Hepatocyte (in vitro differentiated cells): ENCODE results near the gene RRP9. TPM values are rescaled to one million over a fixed set of nuclear protein-coding genes. Genes with fewer than 3 reads are reported as not detected.

Experiments used
- DNase-seq: peaks from one replicate; pipeline ENCODE4 v3.0.0-alpha.2; 2016; ENCODE audit warnings: low spot score
- H2AFZ ChIP-seq: fragments of 200-600 bp; sonication (generic); 2 replicates; pipeline ENCODE4 v1.6.0; 2016; ENCODE audit warnings: antibody characterized with exemption, mild to moderate bottlenecking
- H3K27ac ChIP-seq: fragments of 200-600 bp; sonication (generic); 2 replicates; pipeline ENCODE4 v1.5.1; 2016; ENCODE audit warnings: mild to moderate bottlenecking
- H3K27me3 ChIP-seq: fragments of 200-600 bp; sonication (generic); 2 replicates; pipeline ENCODE4 v1.6.1; 2016
- H3K36me3 ChIP-seq: fragments of 200-600 bp; sonication (generic); replicated peaks from 2 replicates; pipeline ENCODE4 v1.5.1; 2016; ENCODE audit warnings: low read depth; ENCODE audit not compliant: insufficient read depth
- H3K4me1 ChIP-seq: fragments of 200-600 bp; sonication (generic); 2 replicates; pipeline ENCODE4 v1.5.1; 2016; ENCODE audit warnings: mild to moderate bottlenecking, moderate library complexity; ENCODE audit not compliant: insufficient read depth
- H3K4me2 ChIP-seq: fragments of 200-600 bp; sonication (generic); 2 replicates; pipeline ENCODE4 v1.6.0; 2016
- H3K4me3 ChIP-seq: fragments of 200-600 bp; sonication (generic); 2 replicates; pipeline ENCODE4 v1.5.1; 2016; ENCODE audit warnings: mild to moderate bottlenecking
- H3K79me2 ChIP-seq: fragments of 200-600 bp; sonication (generic); 2 replicates; pipeline ENCODE4 v1.6.0; 2017; ENCODE audit warnings: mild to moderate bottlenecking
- H3K9me2 ChIP-seq: fragments of 200-600 bp; sonication (generic); replicated peaks from 2 replicates; pipeline ENCODE4 v1.6.0; 2017; ENCODE audit warnings: mild to moderate bottlenecking; ENCODE audit not compliant: insufficient read depth
- H3K9me3 ChIP-seq: fragments of 200-600 bp; sonication (generic); 2 replicates; pipeline ENCODE4 v1.5.1; 2016; ENCODE audit warnings: low read depth, mild to moderate bottlenecking
- H4K20me1 ChIP-seq: fragments of 200-600 bp; sonication (generic); 2 replicates; pipeline ENCODE4 v1.6.0; 2016; ENCODE audit warnings: mild to moderate bottlenecking; ENCODE audit not compliant: insufficient read depth, poor library complexity, severe bottlenecking
- EZH2 ChIP-seq: fragments of 200-600 bp; sonication (generic); IDR thresholded peaks from 2 replicates; pipeline ENCODE4 v1.6.1; 2016; ENCODE audit warnings: antibody characterized with exemption, mild to moderate bottlenecking, borderline replicate concordance
- EZH2phosphoT487 ChIP-seq: fragments of 200-600 bp; sonication (generic); IDR thresholded peaks from one replicate; pipeline ENCODE4 v1.6.1; 2018; ENCODE audit warnings: antibody characterized with exemption, mild to moderate bottlenecking, low read depth, moderate library complexity; ENCODE audit not compliant: unreplicated experiment, severe bottlenecking
- WGBS: methylation state at CpG from one replicate; pipeline ENCODE4 v1.1.6; 2016; ENCODE audit warnings: low lambda C conversion rate; ENCODE audit errors: missing lambda C conversion rate; 5-methylcytosine and 5-hydroxymethylcytosine counted together
- polyA plus RNA-seq: library from polyadenylated mRNA; unstranded; fragments of >200 nt; fragmentation: Nextera tagmentation; extraction: Ambion mirVana; gene quantifications from 2 replicates; pipeline ENCODE4 v1.2.1, GENCODE V29; 2016
- total RNA-seq: library from RNA; depleted of rRNA; stranded (reverse); fragments of >200 nt; gene quantifications from 2 replicates; pipeline ENCODE4 v1.2.3, GENCODE V29; 2014
- TF ChIP-seq, protein P1 (sequence below): fragments of 200-600 bp; sonication (generic); IDR thresholded peaks from 2 replicates; pipeline ENCODE4 v1.5.1; 2016; ENCODE audit warnings: antibody characterized with exemption, mild to moderate bottlenecking; ENCODE audit not compliant: poor library complexity

RRP9 gene
- total and polyA plus RNA-seq, 2 experiments from 2014 or later = 17.5 to 32.8 TPM

GRCh38 chr3:51897391-51897790, 44.3 kb downstream of the RRP9 start:
- DNase-seq = no peak
- Histone ChIP-seq H3K36me3 (no peaks in the 10 kb centered on the region), H3K4me3 (no peak overlapping the region), H3K27ac (no peak overlapping the region), H3K9me2 (no peaks in the 10 kb centered on the region), H4K20me1 (no peaks in the 10 kb centered on the region), H3K9me3 (no peaks in the 10 kb centered on the region), H3K4me1 (no peaks in the 10 kb centered on the region), H3K27me3 (peaks cover 7% of the 10 kb centered on the region), H3K79me2 (no peaks in the 10 kb centered on the region), H3K4me2 (no peak overlapping the region), H2AFZ (no peak overlapping the region)
- TF ChIP-seq EZH2phosphoT487 (no peak), EZH2 (no peak)
- TF ChIP-seq, protein P1, sequence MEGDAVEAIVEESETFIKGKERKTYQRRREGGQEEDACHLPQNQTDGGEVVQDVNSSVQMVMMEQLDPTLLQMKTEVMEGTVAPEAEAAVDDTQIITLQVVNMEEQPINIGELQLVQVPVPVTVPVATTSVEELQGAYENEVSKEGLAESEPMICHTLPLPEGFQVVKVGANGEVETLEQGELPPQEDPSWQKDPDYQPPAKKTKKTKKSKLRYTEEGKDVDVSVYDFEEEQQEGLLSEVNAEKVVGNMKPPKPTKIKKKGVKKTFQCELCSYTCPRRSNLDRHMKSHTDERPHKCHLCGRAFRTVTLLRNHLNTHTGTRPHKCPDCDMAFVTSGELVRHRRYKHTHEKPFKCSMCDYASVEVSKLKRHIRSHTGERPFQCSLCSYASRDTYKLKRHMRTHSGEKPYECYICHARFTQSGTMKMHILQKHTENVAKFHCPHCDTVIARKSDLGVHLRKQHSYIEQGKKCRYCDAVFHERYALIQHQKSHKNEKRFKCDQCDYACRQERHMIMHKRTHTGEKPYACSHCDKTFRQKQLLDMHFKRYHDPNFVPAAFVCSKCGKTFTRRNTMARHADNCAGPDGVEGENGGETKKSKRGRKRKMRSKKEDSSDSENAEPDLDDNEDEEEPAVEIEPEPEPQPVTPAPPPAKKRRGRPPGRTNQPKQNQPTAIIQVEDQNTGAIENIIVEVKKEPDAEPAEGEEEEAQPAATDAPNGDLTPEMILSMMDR = no peak
- WGBS = 91% methylated on average over 15 of the region's 15 CpGs

GRCh38 chr3:51896607-51897305, 44.9 kb downstream of the RRP9 start:
- H3K27ac ChIP-seq = no peak overlapping the region
- no peak overlapping the region for H2AFZ ChIP-seq
- H3K79me2 ChIP-seq = no peaks in the 10 kb centered on the region
- H3K9me3 ChIP-seq = no peaks in the 10 kb centered on the region
- no peak overlapping the region for H3K4me2 ChIP-seq
- no peak overlapping the region for H3K4me3 ChIP-seq
- peaks cover 7% of the 10 kb centered on the region for H3K27me3 ChIP-seq
- 94% methylated on average over 10 of the region's 10 CpGs for WGBS
- no peak for DNase-seq
- TF ChIP-seq EZH2 (no peak), EZH2phosphoT487 (no peak)
- TF ChIP-seq, protein P1 = no peak
- H3K36me3 ChIP-seq = no peaks in the 10 kb centered on the region
- no peaks in the 10 kb centered on the region for H3K9me2 ChIP-seq
- H4K20me1 ChIP-seq = no peaks in the 10 kb centered on the region
- no peaks in the 10 kb centered on the region for H3K4me1 ChIP-seq

DNA sequence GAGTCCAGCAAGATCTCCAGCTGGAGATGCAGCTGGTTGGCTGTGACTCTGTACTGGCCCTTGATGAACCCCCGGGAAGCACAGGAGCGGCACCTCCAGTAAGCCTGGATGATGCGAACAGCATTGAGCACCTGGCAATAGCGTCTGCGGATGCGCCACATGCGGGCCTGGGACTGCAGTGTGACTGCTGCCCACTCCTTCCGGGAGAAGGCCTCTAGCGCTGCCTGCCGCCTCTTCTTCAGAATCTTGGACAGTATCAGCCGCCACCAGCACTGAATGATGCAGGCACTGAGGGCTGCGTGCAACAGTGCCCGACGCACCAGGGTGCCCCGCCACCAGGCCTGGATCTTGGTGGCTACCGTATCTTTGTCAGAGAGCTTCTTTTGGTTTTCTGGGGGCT, 46.8 kb downstream of the RRP9 start:
- Histone ChIP-seq H3K4me2 (no peak overlapping the region), H3K9me3 (no peaks in the 10 kb centered on the region), H3K27ac (no peak overlapping the region), H3K4me3 (no peak overlapping the region), H4K20me1 (no peaks in the 10 kb centered on the region), H3K9me2 (no peaks in the 10 kb centered on the region), H3K36me3 (no peaks in the 10 kb centered on the region), H3K27me3 (peaks cover 7% of the 10 kb centered on the region), H2AFZ (no peak overlapping the region), H3K4me1 (no peaks in the 10 kb centered on the region), H3K79me2 (no peaks in the 10 kb centered on the region)
- no peak for DNase-seq
- TF ChIP-seq EZH2phosphoT487 (no peak), EZH2 (no peak)
- TF ChIP-seq, protein P1 = no peak
- 95% methylated on average over 16 of the region's 16 CpGs for WGBS
